Nephron progenitor cell (in vitro differentiated cells): ENCODE measurements around the gene P2RY13.

Source experiments
- DNase-seq: peaks from one replicate; pipeline ENCODE4 v3.0.0; 2021
- H3K27ac Mint-ChIP-seq: 2 replicates; pipeline ENCODE4 v1.8.0; 2021; ENCODE audit warnings: mild to moderate bottlenecking, moderate library complexity, mixed read lengths
- H3K27me3 Mint-ChIP-seq: 2 replicates; pipeline ENCODE4 v1.8.0; 2021; ENCODE audit warnings: mild to moderate bottlenecking, low read depth, mixed read lengths; ENCODE audit not compliant: poor library complexity
- H3K36me3 Mint-ChIP-seq: 2 replicates; pipeline ENCODE4 v1.8.0; 2021; ENCODE audit warnings: low read depth, mixed read lengths
- H3K4me1 Mint-ChIP-seq: 2 replicates; pipeline ENCODE4 v1.8.0; 2021; ENCODE audit warnings: mixed read lengths
- H3K4me3 Mint-ChIP-seq: 2 replicates; pipeline ENCODE4 v1.8.0; 2021; ENCODE audit warnings: mild to moderate bottlenecking, moderate library complexity, mixed read lengths
- H3K9me3 Mint-ChIP-seq: 2 replicates; pipeline ENCODE4 v1.8.0; 2021; ENCODE audit warnings: mild to moderate bottlenecking, moderate library complexity, mixed read lengths
- CTCF ChIP-seq: fragments of 200-600 bp; sonication (generic); IDR thresholded peaks from 2 replicates; pipeline ENCODE4 v1.5.0; 2021; ENCODE audit warnings: antibody characterized with exemption

The P2RY13 gene

GRCh38 chr3:151306168-151306810, 23.1 kb downstream of the P2RY13 start:
- TF ChIP-seq CTCF = no peak
- peaks cover 29% of the 10 kb centered on the region for H3K4me1 Mint-ChIP-seq
- H3K9me3 Mint-ChIP-seq = no peaks in the 10 kb centered on the region
- no peak overlapping the region for H3K27ac Mint-ChIP-seq
- H3K4me3 Mint-ChIP-seq = no peak overlapping the region
- DNase-seq = no peak
- H3K36me3 Mint-ChIP-seq = peaks cover 5% of the 10 kb centered on the region
- peaks cover 5% of the 10 kb centered on the region for H3K27me3 Mint-ChIP-seq

DNA sequence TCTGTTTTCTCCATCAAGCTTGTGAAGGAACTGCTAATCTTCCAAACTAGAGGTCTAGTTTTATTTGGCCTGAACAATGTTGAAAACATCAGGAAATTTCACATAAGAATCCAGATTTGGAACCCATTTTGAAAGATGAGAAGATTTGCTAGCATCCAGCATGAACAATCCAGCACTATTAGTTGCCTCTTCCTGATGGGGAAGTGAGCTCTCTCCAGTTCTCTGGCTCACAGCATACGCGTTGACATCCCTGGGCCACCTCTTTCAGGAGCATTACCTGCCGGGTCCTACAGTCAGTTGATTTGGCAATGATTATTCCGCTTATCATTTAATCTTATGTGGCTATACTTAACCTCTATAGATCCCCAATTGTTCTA, 23.6 kb downstream of the P2RY13 start:
- Mint-ChIP-seq H3K9me3 (no peaks in the 10 kb centered on the region), H3K4me1 (peaks cover 29% of the 10 kb centered on the region), H3K27me3 (peaks cover 5% of the 10 kb centered on the region), H3K36me3 (peaks cover 5% of the 10 kb centered on the region), H3K27ac (no peak overlapping the region), H3K4me3 (no peak overlapping the region)
- DNase-seq = no peak
- no peak for TF ChIP-seq CTCF

DNA sequence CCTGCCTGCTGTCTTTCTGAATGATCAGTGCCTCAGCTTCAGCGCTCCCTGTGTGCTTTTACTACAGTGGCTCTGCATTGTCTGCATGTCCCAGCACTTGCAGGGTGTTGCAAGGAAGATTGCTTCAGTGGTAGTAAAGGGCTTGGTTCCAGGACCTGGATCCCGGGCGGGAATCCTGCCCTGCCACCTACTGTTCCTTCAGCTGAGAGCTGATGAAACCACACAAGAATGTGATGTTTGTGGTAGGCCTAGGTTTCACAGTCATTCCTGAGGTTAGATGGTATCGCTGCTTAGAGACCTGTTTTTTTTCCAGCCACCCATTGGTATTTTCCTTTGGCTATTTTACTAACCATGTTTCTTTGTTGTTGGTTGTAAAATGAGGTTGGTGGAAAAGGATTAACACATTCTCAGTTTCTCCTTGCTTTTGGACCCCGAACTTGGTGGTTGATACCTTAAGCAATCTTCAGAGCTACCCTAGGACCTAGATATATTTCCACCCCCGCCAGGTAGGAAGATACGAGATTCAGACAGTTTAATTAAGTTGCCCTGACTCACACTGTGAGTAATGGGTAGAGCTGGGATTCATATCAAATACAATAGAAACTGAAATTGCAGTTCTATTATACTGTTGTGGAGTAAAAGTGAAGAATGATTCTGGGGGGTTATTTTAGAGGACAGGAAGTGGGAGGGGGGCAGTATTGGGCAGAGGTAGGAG, 24.1 kb downstream of the P2RY13 start:
- Mint-ChIP-seq H3K4me1 (peaks cover 29% of the 10 kb centered on the region), H3K36me3 (peaks cover 5% of the 10 kb centered on the region), H3K4me3 (no peak overlapping the region), H3K9me3 (no peaks in the 10 kb centered on the region), H3K27me3 (peaks cover 5% of the 10 kb centered on the region), H3K27ac (peak overlapping the region; percentile 70)
- TF ChIP-seq CTCF = no peak
- DNase-seq = no peak

- TF ChIP-seq CTCF = no peak
Observed at GRCh38 chr3:151303751-151304150, 25.6 kb downstream of the P2RY13 start.

DNA sequence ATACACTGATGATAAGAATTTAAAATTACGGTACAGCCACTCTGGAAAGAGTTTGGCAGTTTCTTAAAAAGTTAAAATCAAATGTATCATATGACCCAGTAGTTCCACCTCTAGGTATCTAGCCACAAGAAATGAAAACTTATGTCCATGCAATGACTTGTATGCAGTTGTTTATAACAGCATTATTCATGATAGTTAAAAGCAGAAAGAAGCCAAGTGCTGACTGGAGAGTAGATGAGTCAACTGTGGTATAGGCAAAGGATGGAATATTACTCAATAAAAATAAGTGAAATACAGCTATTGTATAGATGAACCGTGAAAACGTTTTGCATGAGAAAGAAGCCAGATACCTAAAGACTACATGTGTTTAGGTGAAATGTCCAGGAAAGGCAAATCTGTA, 27.6 kb downstream of the P2RY13 start:
- Mint-ChIP-seq H3K27ac (no peak overlapping the region), H3K4me1 (peaks cover 29% of the 10 kb centered on the region), H3K4me3 (no peak overlapping the region), H3K27me3 (no peaks in the 10 kb centered on the region), H3K36me3 (peaks cover 5% of the 10 kb centered on the region), H3K9me3 (no peaks in the 10 kb centered on the region)
- TF ChIP-seq CTCF = no peak
- no peak for DNase-seq

More at GRCh38 chr3:151303751-151304150, 25.6 kb downstream of the P2RY13 start:
- Mint-ChIP-seq H3K27me3 (peaks cover 5% of the 10 kb centered on the region), H3K36me3 (peaks cover 5% of the 10 kb centered on the region), H3K9me3 (no peaks in the 10 kb centered on the region), H3K4me3 (no peak overlapping the region), H3K4me1 (peaks cover 29% of the 10 kb centered on the region), H3K27ac (peak overlapping the region; percentile 1)
- no peak for DNase-seq

DNA sequence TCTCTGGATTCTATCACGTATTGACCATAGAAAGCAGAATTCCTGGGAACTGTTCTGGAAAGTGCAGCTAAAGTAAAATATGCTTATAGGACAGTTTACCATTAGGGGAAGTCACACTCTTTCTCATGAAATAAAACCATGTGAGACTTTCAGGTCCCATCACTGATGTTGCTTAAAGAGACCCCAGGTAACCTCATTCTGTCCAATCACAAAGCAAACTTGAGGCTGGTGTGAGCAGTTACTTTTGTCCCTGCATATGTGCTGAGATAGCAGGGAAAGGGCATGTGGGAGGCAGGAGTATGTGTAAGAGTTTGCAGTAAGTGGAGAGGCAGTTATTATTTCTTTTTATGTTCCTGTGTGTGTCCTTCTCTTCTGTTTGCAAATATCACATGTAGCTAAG, 28.8 kb downstream of the P2RY13 start:
- H3K4me3 Mint-ChIP-seq = no peak overlapping the region
- H3K9me3 Mint-ChIP-seq = no peaks in the 10 kb centered on the region
- H3K4me1 Mint-ChIP-seq = peaks cover 23% of the 10 kb centered on the region
- peaks cover 5% of the 10 kb centered on the region for H3K36me3 Mint-ChIP-seq
- no peak for DNase-seq
- H3K27me3 Mint-ChIP-seq = no peaks in the 10 kb centered on the region
- H3K27ac Mint-ChIP-seq = peak overlapping the region; percentile 59
- no peak for TF ChIP-seq CTCF
